Stimulated activated memory B cell treated with anti-CD40 and anti-IgM and Interleukin-4, amounts not matched to agents 10 μg/mL and 1 μg/mL and 100 μg/mL, for 72 hours (primary cell): Measurements from ENCODE around the gene PTPN7.
"Not testable (repeated sequence)": the region's sequence is repeated elsewhere in the genome, so short reads cannot be mapped to it uniquely, and the experiment has no call there.

Source experiments
- ATAC-seq: fragments of 150-1000 bp; cut with Tn5 transposase; 2 replicates; pipeline ENCODE4 v1.10.0; 2021
- H3K27ac Mint-ChIP-seq: one replicate; pipeline ENCODE4 v1.8.0; 2022; ENCODE audit warnings: mild to moderate bottlenecking, mixed read lengths
- H3K27me3 Mint-ChIP-seq: one replicate; pipeline ENCODE4 v1.8.0; 2022; ENCODE audit warnings: mixed read lengths
- H3K36me3 Mint-ChIP-seq: one replicate; pipeline ENCODE4 v1.8.0; 2022; ENCODE audit warnings: mixed read lengths
- H3K4me1 Mint-ChIP-seq: one replicate; pipeline ENCODE4 v1.8.0; 2022; ENCODE audit warnings: mixed read lengths
- H3K4me3 Mint-ChIP-seq: one replicate; pipeline ENCODE4 v1.8.0; 2022; ENCODE audit warnings: mild to moderate bottlenecking, moderate library complexity, mixed read lengths
- H3K9me3 Mint-ChIP-seq: one replicate; pipeline ENCODE4 v1.8.0; 2022; ENCODE audit warnings: mixed read lengths

Gene PTPN7

GRCh38 chr1:202152399-202152798 is 8.0 kb downstream of the PTPN7 start:
- H3K27ac Mint-ChIP-seq = no peak overlapping the region
- peaks cover 34% of the 10 kb centered on the region for H3K36me3 Mint-ChIP-seq
- no peaks in the 10 kb centered on the region for H3K4me1 Mint-ChIP-seq
- H3K9me3 Mint-ChIP-seq = no peaks in the 10 kb centered on the region
- no peaks in the 10 kb centered on the region for H3K27me3 Mint-ChIP-seq
- ATAC-seq = no peak
- no peak overlapping the region for H3K4me3 Mint-ChIP-seq

DNA sequence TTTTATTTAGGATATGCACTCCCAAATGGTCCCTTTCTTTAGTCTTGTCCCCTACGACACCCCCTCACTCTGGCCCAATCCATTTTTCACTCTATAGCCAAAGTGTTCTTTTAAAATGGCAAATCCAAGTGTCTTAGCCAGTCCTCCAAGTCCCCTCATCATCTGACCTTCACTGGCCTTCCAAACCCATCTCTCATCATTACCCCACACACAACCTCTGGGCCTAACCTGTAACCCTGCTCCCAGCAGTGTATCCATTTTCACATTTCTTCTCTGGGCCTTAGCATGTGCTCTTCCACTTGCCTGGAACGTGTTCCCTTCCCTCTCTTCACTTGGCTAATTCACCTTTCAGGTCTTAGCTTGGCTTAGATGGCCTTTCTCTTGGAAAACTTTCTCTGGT is 9.4 kb downstream of the PTPN7 start:
- H3K27ac Mint-ChIP-seq = no peak overlapping the region
- no peaks in the 10 kb centered on the region for H3K4me1 Mint-ChIP-seq
- H3K4me3 Mint-ChIP-seq = no peak overlapping the region
- no peak for ATAC-seq
- H3K36me3 Mint-ChIP-seq = peaks cover 34% of the 10 kb centered on the region
- no peaks in the 10 kb centered on the region for H3K27me3 Mint-ChIP-seq
- no peaks in the 10 kb centered on the region for H3K9me3 Mint-ChIP-seq

DNA sequence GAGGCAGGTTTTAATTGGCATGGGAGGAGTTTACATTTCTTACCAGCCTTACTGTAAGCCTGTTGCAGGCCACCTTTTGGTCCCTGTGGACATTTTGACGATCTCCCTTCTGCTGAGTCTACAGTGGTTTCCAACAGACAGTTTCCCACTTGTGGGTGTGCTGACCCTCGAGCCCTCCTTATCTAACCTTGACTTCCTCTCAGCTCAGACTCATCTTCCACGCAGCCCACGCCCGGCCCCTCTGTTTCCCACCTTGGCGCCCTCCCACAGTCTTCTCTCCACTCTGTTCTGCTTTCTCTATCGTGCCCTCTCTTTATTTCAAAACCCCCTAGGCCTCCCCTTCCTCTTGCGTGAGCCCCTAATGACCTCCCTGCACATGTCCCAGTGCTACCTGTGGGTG is 9.8 kb downstream of the PTPN7 start:
- Mint-ChIP-seq H3K4me3 (no peak overlapping the region), H3K9me3 (no peaks in the 10 kb centered on the region)

DNA sequence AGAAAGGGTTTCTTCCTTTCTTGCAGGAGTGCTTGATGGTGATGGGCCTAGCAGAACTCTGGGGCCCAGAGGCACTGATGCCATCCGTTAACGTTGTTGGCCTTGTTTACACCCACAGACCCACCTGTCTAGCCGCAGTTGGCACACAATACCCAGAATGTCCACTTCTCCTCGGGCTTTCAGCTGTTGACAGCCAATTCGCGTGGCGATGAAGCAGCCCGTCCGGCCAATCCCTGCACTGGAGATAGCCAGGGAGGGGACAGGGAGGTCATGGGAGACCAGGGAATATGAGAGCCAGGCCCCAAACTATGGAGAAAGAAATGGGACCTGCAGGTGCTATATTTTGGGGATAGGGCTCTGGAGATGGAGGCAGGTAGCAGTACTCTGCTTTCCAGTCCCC is 10.2 kb downstream of the PTPN7 start:
- H3K9me3 Mint-ChIP-seq = no peaks in the 10 kb centered on the region
- H3K27me3 Mint-ChIP-seq = no peaks in the 10 kb centered on the region
- H3K27ac Mint-ChIP-seq = no peak overlapping the region
- peaks cover 5% of the 10 kb centered on the region for H3K4me1 Mint-ChIP-seq
- no peak overlapping the region for H3K4me3 Mint-ChIP-seq
- ATAC-seq = no peak
- peaks cover 34% of the 10 kb centered on the region for H3K36me3 Mint-ChIP-seq

More for the DNA sequence above, 9.8 kb downstream of the PTPN7 start:
- no peak for ATAC-seq
- Mint-ChIP-seq H3K27ac (no peak overlapping the region), H3K27me3 (no peaks in the 10 kb centered on the region), H3K4me1 (peaks cover under 1% of the 10 kb centered on the region), H3K36me3 (peaks cover 34% of the 10 kb centered on the region)

- H3K27me3 Mint-ChIP-seq = no peaks in the 10 kb centered on the region
- H3K4me3 Mint-ChIP-seq = no peak overlapping the region
- H3K36me3 Mint-ChIP-seq = peaks cover 28% of the 10 kb centered on the region
- no peaks in the 10 kb centered on the region for H3K9me3 Mint-ChIP-seq
- no peak for ATAC-seq
- peaks cover 9% of the 10 kb centered on the region for H3K4me1 Mint-ChIP-seq
- no peak overlapping the region for H3K27ac Mint-ChIP-seq
Observed at GRCh38 chr1:202149566-202149965, 10.8 kb downstream of the PTPN7 start.

GRCh38 chr1:202148391-202148790 is 12.0 kb downstream of the PTPN7 start:
- H3K36me3 Mint-ChIP-seq = peaks cover 22% of the 10 kb centered on the region
- H3K27ac Mint-ChIP-seq = peak overlapping the region; percentile 22
- H3K9me3 Mint-ChIP-seq = no peaks in the 10 kb centered on the region
- peaks cover 13% of the 10 kb centered on the region for H3K4me1 Mint-ChIP-seq
- no peak for ATAC-seq
- H3K27me3 Mint-ChIP-seq = no peaks in the 10 kb centered on the region
- no peak overlapping the region for H3K4me3 Mint-ChIP-seq

- Mint-ChIP-seq H3K27ac (no peak overlapping the region), H3K27me3 (no peaks in the 10 kb centered on the region), H3K4me1 (peaks cover 27% of the 10 kb centered on the region), H3K36me3 (peaks cover 18% of the 10 kb centered on the region), H3K4me3 (no peak overlapping the region), H3K9me3 (no peaks in the 10 kb centered on the region)
- no peak for ATAC-seq
Observed at GRCh38 chr1:202146993-202147392, 13.4 kb downstream of the PTPN7 start.

GRCh38 chr1:202146279-202146678 is 14.1 kb downstream of the PTPN7 start:
- Mint-ChIP-seq H3K36me3 (peaks cover 17% of the 10 kb centered on the region), H3K4me3 (peak overlapping the region; percentile 27), H3K27me3 (no peaks in the 10 kb centered on the region), H3K27ac (no peak overlapping the region), H3K9me3 (no peaks in the 10 kb centered on the region), H3K4me1 (peaks cover 27% of the 10 kb centered on the region)
- no peak for ATAC-seq

DNA sequence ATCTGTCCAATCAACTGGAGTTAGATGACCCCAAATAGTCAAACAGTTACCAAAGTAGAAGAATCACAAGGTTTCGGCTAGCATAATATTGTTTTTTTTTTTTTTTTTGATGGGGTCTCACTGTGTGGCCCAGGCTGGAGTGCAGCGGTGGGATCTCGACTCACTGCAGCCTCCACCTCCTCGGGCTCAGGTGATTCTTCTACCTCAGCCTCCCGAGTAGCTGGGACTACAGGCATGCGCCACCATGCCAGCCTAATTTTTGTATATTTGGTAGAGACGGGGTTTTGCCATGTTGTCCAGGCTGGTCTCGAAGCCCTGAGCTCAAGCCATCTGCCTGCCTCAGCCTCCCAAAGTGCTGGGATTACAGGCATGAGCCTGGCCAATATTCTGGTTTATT is 14.7 kb downstream of the PTPN7 start:
- H3K9me3 Mint-ChIP-seq, H3K27me3 Mint-ChIP-seq: not testable (repeated sequence)

DNA sequence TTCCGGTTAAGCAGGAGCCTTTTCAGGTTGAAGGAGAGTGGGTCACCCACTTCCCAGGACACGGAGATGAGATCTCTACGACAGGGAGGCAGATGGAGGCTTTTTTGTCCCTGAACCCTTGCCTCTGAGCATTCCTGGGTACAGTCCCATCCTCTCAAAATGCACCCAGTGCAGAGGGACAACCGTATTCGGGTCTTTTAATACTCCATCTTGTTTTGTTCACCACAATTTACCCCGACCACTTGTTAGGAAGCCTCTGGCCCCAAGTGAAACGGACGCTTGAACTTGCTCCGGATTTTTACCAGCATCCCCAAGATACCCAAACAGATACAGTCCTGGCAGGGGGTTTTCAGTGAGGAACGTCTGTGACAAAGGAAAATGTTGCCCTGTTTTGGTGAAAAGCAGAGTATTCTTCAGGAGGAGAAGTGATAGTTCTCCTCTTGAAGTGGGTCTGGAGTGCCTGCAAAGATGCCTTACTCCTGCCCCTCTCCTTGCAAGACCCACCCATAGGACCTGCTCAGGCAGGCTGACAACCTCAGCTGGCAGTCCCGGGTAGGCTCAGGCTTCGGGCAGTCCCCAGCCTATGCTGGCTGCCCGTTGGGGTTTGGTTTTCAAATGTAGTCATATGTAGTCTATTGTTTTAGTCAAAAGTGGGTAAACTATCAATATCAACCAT is 15.2 kb downstream of the PTPN7 start:
- Mint-ChIP-seq H3K27me3 (no peaks in the 10 kb centered on the region), H3K4me1 (peaks cover 27% of the 10 kb centered on the region), H3K27ac (peak overlapping the region; percentile 94), H3K4me3 (peak overlapping the region; percentile 85), H3K36me3 (peaks cover 8% of the 10 kb centered on the region), H3K9me3 (no peaks in the 10 kb centered on the region)
- ATAC-seq = no peak

More for the DNA sequence above, 14.7 kb downstream of the PTPN7 start:
- H3K36me3 Mint-ChIP-seq = peaks cover 12% of the 10 kb centered on the region
- H3K4me3 Mint-ChIP-seq, ATAC-seq: not testable (repeated sequence)
- H3K27ac Mint-ChIP-seq = peak overlapping the region; percentile 94
- H3K4me1 Mint-ChIP-seq = peaks cover 27% of the 10 kb centered on the region

- Mint-ChIP-seq H3K27me3 (no peaks in the 10 kb centered on the region), H3K27ac (peak within 1 kb of the TSS; percentile 94), H3K4me1 (peaks cover 27% of the 10 kb centered on the region), H3K4me3 (peak within 1 kb of the TSS; percentile 97), H3K36me3 (peaks cover 8% of the 10 kb centered on the region), H3K9me3 (no peaks in the 10 kb centered on the region)
- peak; percentile 84 for ATAC-seq
Observed at GRCh38 chr1:202144402-202145067, 15.9 kb downstream of the PTPN7 start, which contains the start of gene ARL8A. Gene ARL8A, minus strand, starts transcription at chr1:202144737. Its CDS starts 165 bp downstream, at chr1:202144572.

- Mint-ChIP-seq H3K4me3 (peak overlapping the region; percentile 97), H3K27me3 (no peaks in the 10 kb centered on the region), H3K4me1 (peaks cover 27% of the 10 kb centered on the region), H3K36me3 (peaks cover 8% of the 10 kb centered on the region), H3K27ac (peak overlapping the region; percentile 94), H3K9me3 (no peaks in the 10 kb centered on the region)
- peak; percentile 78 for ATAC-seq
Observed at GRCh38 chr1:202143768-202144401, 16.5 kb downstream of the PTPN7 start.

- peak; percentile 72 for ATAC-seq
- Mint-ChIP-seq H3K9me3 (no peaks in the 10 kb centered on the region), H3K4me3 (peak overlapping the region; percentile 97), H3K27ac (peak overlapping the region; percentile 94), H3K27me3 (no peaks in the 10 kb centered on the region), H3K36me3 (peaks cover 11% of the 10 kb centered on the region), H3K4me1 (peaks cover 32% of the 10 kb centered on the region)
Observed at GRCh38 chr1:202143011-202143767, 17.2 kb downstream of the PTPN7 start.

DNA sequence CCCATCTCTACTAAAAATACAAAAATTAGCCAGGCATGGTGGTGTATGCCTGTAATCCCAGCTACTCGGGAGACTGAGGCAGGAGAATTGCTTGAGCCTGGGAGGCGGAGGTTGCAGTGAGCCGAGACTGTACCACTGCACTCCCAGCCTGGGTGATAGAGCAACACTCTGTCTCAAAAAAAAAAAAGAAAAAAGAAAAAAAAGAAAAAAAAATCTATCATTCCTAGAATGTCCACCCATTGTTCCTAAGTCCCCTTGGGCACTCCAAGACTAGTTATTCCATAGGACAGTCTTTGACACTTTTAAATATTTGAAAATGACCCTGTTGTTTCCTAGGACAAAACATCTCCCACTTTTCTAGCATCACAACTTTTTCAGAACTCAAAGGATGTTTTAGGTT is 18.9 kb downstream of the PTPN7 start:
- not testable (repeated sequence) for H3K27me3 Mint-ChIP-seq, H3K27ac Mint-ChIP-seq, H3K4me3 Mint-ChIP-seq, H3K9me3 Mint-ChIP-seq, ATAC-seq
- Mint-ChIP-seq H3K36me3 (peaks cover 15% of the 10 kb centered on the region), H3K4me1 (peaks cover 35% of the 10 kb centered on the region)

DNA sequence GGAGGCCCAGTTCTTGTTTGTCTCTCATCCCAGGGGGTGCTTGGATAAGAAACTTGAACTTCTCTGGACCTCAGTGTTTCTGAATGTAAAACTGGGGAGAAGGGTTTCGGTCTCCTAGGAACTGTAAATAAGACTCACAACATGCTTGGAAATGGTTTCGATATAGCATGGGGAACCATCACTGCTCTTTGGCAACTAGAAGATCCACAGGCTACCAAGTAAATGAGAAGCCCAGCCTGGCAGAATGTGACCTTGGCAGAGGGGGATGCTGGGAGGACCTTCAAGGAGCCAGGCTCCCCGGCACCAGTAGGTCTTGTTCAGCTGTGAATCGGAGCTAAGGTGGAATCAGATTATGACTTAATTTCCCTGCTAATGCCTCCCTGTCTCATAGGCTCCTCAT is 19.6 kb downstream of the PTPN7 start:
- Mint-ChIP-seq H3K4me1 (peaks cover 36% of the 10 kb centered on the region), H3K4me3 (no peak overlapping the region), H3K27ac (no peak overlapping the region), H3K27me3 (no peaks in the 10 kb centered on the region), H3K36me3 (peaks cover 15% of the 10 kb centered on the region), H3K9me3 (no peaks in the 10 kb centered on the region)
- ATAC-seq = no peak
